OCI-M2 (cell line): Measurements from ENCODE around the gene RAB3GAP1.
"Not testable (repeated sequence)": the region's sequence is repeated elsewhere in the genome, so short reads cannot be mapped to it uniquely, and the experiment has no call there.

ENCODE experiments used
- DNase-seq: peaks from one replicate; lab custom pipeline; 2025; ENCODE audit not compliant: unreplicated experiment; lab: John Stamatoyannopoulos, UW

RAB3GAP1 gene

DNA sequence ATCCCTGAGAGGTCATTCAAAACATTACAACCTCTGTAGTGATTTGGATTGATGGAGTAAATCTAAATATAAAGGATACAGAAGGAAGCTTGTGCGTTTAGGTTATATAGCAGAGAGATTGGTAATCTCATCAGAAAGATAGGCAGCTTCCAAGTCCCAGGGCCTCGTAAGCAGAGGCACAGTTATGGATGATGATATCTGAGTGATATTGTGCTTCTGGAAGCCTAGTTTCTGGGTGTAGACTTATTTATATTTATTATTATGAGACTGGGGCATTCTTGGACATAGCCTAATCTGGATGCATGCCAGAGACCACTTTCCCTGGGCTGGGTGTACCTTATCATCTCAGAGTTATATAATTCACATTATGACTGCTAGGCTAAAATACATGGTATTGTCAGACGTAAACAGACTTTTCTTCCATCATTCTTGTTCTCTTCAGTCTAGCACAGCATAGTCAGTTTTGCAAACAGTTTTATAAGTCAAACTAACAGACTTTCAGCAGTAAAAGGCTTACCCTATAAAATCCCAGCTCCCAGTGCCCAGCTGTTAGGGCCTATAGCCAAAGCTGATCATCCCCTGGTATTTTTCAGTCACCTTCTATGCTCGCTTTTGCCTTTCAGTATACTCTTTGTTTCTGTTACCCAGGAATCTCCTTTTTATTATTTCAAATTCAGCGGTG, 47.9 kb downstream of the RAB3GAP1 start:
- no peak for DNase-seq

DNA sequence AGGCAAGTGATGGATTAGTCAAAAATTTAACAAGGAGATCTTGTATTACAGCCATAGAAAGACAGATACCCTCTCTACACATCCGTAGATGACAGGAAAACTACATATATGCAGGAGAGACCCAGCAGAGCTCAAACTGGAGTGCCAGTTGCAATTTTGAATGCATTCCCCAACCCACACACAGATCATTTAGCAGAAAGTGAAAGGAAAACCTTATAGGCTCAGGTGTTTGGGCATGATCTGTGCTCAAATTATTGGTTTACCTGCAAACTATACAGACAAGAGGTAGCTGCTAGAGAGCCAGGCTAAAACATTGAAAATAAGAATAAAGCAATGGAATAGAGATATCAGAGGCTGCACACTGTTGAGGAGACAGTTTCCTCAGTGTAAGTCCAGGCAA, 51.8 kb downstream of the RAB3GAP1 start:
- no peak for DNase-seq

DNA sequence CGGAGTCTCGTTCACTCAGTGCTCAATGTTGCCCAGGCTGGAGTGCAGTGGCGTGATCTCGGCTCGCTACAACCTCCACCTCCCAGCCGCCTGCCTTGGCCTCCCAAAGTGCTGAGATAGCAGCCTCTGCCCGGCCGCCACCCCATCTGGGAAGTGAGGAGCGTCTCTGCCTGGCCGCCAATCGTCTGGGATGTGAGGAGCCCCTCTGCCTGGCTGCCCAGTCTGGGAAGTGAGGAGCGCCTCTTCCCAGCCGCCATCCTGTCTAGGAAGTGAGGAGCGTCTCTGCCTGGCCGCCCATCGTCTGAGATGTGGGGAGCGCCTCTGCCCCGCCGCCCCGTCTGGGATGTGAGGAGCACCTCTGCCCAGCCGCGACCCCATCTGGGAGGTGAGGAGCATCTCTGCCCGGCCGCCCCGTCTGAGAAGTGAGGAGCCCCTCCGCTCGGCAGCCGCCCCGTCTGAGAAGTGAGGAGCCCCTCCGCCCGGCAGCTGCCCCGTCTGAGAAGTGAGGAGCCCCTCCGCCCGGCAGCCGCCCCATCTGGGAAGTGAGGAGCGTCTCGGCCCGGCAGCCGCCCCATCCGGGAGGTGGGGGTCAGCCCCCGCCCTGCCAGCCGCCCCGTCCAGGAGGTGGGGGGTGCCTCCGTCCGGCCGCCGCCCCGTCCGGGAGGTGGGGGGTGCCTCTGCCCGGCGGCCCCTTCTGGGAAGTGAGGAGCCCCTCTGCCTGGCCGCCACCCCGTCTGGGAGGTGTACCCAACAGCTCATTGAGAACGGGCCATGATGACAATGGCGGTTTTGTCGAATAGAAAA, 53.6 kb downstream of the RAB3GAP1 start:
- not testable (repeated sequence) for DNase-seq

DNA sequence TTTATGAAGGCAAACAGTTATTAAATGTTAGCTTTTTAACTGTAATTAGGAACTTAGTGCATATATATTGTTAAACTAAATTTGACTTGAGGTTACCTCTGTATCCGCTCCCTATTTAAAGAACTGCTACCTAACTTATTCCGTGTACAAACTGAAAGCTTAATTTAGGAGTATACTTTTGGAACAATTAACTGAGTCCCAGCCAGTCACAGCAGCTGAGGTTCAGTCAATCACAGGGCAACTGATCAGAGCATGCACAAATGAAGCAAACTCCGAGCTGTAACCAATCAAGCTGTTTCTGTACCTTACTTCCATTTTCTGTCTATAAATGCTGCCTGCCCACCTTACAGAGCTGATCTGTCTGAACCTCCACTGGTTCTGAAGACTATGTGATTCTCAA, 61.2 kb downstream of the RAB3GAP1 start:
- no peak for DNase-seq

DNA sequence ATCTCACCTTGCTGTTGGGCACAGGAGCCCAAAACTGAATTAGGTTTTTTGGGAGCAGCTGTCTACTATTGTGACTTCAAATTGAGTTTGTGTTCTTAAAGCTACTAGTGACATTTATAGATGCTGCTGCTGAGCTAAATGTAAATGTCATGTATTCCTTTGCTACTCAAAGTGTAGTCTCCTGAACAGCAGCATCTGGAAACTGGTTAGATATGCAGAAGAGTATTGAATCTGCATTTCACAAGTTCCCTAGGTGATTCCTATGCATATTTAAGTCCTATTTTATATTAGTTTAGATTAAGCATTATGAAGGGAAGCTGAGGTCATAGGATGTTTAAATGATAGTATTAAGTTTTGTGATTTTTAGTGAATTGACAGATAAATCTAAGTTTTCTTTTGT, 67.5 kb downstream of the RAB3GAP1 start:
- DNase-seq = no peak

DNA sequence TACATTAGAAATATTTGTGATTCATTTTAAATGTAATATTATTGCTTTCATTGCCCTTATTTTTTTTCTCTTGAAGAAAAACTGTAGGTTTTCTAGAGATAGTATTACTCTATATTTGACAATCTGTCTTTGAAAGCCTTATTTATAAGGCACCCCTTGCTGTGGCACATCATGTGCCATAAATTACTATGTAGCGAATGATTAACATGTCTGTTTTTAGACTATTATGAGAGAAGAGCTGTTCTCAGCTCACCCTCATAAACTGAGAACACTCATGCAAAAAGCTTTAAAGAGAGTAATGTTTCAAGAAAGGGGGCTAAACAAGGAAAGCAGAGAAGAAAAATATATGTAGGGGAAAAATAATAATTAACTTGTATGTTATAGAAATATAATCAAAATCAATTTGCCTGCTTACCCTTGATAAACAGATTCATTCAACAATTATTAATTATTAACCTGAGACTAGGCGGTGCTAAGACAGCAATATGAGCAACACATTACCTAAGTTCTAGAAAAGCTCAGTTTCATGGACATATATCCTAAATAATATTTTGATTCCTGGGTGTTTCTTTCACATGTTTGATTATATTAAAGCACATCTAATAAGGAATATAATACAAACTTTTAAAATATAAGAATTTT, 69.0 kb downstream of the RAB3GAP1 start:
- DNase-seq = no peak

GRCh38 chr2:135121658-135122039, 69.6 kb downstream of the RAB3GAP1 start:
- not testable (repeated sequence) for DNase-seq

- no peak for DNase-seq
These were observed 73.1 kb downstream of the RAB3GAP1 start for GRCh38 chr2:135124924-135125886.

- DNase-seq = no peak
These were observed 73.8 kb downstream of the RAB3GAP1 start for GRCh38 chr2:135125940-135126339.

- DNase-seq = no peak
These were observed 78.7 kb downstream of the RAB3GAP1 start for GRCh38 chr2:135130751-135131150.

DNA sequence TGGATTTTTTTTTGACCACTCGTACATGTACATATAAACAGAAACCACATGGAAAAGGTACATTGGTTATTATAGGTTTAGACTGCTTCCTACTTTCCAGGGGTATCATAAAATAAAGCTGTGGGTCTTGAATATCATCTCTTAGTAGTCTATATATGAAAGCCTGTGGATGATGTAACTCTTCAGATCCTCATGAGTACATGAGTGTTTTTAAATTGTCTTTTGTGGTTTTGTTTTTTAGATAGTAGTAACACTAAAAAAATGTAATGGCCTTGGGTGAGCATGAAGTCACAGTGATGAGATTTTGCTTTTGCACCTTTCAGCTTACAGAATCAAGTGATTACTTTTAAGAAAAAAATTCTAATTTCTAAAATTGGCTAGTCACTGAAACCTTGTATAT, 80.2 kb downstream of the RAB3GAP1 start:
- no peak for DNase-seq

- DNase-seq = no peak
These were observed 88.5 kb downstream of the RAB3GAP1 start for GRCh38 chr2:135140606-135141005.

DNA sequence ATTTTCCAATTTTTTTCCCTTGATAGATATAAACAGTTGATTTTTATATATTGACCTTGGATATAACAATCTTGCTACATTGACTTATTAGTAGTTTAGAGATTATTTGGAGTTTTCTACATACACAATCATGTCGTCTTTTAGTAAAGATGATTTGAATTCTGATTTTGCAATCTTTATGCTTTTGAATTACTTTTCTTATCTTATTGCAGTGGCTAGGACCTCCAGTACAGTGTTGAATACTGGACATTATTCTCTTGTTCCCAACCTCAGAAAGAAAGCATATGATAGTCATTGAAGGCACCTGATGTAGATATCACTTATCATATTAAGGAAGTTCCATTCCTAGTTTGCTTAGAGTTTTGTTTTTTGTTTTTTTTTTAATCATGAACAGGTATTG, 90.2 kb downstream of the RAB3GAP1 start:
- DNase-seq = no peak

- no peak for DNase-seq
These were observed 92.3 kb downstream of the RAB3GAP1 start for GRCh38 chr2:135144343-135144742.

DNA sequence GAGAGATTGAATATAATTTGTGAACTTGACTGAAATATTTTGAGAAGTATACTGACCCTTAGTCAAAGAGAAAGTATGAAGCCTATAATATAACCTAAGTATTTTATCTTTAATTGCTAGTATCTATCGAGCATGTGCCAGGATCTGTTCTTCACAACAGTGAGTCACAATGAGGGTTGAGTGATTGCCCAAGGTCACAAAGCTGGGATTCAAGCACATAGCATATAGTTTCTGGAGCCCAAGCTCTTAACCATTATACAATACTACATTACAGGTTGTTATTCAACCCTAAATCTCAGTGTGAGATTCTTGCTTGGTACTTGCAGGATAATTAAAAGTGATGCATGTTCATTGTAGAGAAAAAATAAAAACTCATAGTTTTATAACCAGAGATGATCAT, 97.2 kb downstream of the RAB3GAP1 start:
- no peak for DNase-seq

GRCh38 chr2:135150725-135151124, 98.6 kb downstream of the RAB3GAP1 start:
- no peak for DNase-seq

DNA sequence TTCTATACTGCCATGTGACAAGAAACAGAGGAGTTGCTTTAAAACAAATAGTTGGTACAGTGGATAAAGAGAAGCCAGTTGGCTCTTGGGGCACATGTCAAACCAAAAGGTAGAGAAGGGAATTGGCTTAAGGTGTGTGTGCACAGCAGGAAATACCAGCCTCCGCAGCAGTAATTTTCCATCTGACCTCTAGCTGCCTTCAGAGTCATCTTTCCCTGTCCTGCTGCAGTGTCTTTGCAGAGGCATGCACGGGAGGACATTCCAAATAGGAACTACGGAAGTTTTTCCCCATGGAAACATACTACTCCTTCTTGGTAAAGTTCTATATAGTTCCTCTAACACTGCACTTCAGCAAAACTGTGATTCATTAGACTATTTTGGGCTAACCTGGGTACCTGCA, 99.5 kb downstream of the RAB3GAP1 start:
- no peak for DNase-seq

GRCh38 chr2:135152361-135152760, 100.3 kb downstream of the RAB3GAP1 start:
- no peak for DNase-seq

DNA sequence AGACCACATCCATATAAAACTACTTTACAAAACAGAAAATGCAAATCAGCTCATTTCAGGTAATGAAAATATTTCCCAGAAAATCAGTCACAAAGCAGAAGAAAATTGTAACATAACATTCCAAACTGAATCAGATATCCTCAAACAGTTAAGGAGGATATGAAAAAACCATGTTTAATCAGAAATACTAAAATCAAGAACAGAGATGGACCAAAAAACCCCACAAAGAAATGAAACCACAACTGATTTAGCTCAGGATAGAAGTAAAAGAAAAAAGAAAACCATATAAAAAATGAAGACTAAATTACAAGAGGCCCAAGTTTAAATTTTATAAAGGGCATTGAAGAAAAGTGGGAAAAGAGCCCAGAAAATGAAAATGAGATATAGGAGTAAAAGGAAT, 102.9 kb downstream of the RAB3GAP1 start:
- no peak for DNase-seq

DNA sequence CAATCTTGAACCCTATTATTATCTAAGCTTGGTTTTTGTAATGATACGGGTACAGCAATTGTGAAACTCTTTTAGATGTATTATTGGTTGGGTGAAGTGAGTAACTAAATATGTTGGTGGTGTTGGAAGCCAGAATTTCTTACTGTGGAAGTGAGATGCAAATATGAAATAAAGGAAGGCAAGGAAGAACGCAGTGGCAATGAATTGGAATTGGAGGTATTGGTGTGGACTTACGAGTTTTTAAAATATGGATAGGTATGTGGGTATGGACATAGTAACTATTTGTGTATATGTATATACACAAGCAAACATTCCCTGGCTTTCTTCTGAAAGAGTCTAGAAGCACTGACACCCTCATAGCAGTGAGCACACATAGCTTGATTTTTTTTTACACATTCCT, 105.8 kb downstream of the RAB3GAP1 start:
- DNase-seq = no peak

- DNase-seq = no peak
These were observed 107.1 kb downstream of the RAB3GAP1 start for GRCh38 chr2:135159191-135159590.
